ENCODE measurements around the gene AADACL4. TPM values are rescaled to one million over a fixed set of nuclear protein-coding genes. Genes with fewer than 3 reads are reported as not detected.

AADACL4 gene
- total RNA-seq, 1 experiment from 2014 or later = not detected

GRCh38 chr1:12610941-12611340, 32.9 kb upstream of the AADACL4 start:
- DNase-seq (ENCODE audit: low spot score) = no peak

- no peak for DNase-seq (ENCODE audit: low spot score)
Measured at GRCh38 chr1:12613180-12613579, 30.7 kb upstream of the AADACL4 start.

- DNase-seq (ENCODE audit: low spot score) = no peak
Measured at GRCh38 chr1:12614402-12615158, 29.3 kb upstream of the AADACL4 start.

- DNase-seq (ENCODE audit: low spot score) = no peak
Measured at GRCh38 chr1:12615159-12615864, 28.6 kb upstream of the AADACL4 start.

- DNase-seq (ENCODE audit: low spot score) = peak; percentile 72
Measured at GRCh38 chr1:12615865-12616708, 27.8 kb upstream of the AADACL4 start.

- DNase-seq (ENCODE audit: low spot score) = no peak
Measured at GRCh38 chr1:12616709-12617373, 27.0 kb upstream of the AADACL4 start.

- no peak for DNase-seq (ENCODE audit: low spot score)
Measured at GRCh38 chr1:12617511-12617900, 26.4 kb upstream of the AADACL4 start.

GRCh38 chr1:12617901-12618660, 25.8 kb upstream of the AADACL4 start, which contains the start of gene DHRS3:
Gene DHRS3, minus strand, starts transcription at chr1:12618210. Its CDS starts 862 bp downstream, at chr1:12617348.
- DNase-seq (ENCODE audit: low spot score) = peak; percentile 80

GRCh38 chr1:12618661-12618964, 25.3 kb upstream of the AADACL4 start:
- DNase-seq (ENCODE audit: low spot score) = no peak

GRCh38 chr1:12618965-12619791, 24.7 kb upstream of the AADACL4 start:
- DNase-seq (ENCODE audit: low spot score) = peak; percentile 84

GRCh38 chr1:12619792-12620487, 23.9 kb upstream of the AADACL4 start:
- peak; percentile 83 for DNase-seq (ENCODE audit: low spot score)

GRCh38 chr1:12620488-12620865, 23.4 kb upstream of the AADACL4 start:
- peak; percentile 51 for DNase-seq (ENCODE audit: low spot score)

GRCh38 chr1:12620931-12621330, 23.0 kb upstream of the AADACL4 start:
- no peak for DNase-seq (ENCODE audit: low spot score)

GRCh38 chr1:12621346-12622335, 22.2 kb upstream of the AADACL4 start:
- DNase-seq (ENCODE audit: low spot score) = no peak

- no peak for DNase-seq (ENCODE audit: low spot score)
Measured at GRCh38 chr1:12622506-12622905, 21.4 kb upstream of the AADACL4 start.

- DNase-seq (ENCODE audit: low spot score) = no peak
Measured at GRCh38 chr1:12625276-12625675, 18.6 kb upstream of the AADACL4 start.

- no peak for DNase-seq (ENCODE audit: low spot score)
Measured at GRCh38 chr1:12626888-12627287, 17.0 kb upstream of the AADACL4 start.

GRCh38 chr1:12627296-12627695, 16.6 kb upstream of the AADACL4 start:
- DNase-seq (ENCODE audit: low spot score) = no peak

Data from H4 (cell line).